GM19023 (cell line): Measurements from ENCODE around the gene ANTXR2.
"Not testable (repeated sequence)": the region's sequence is repeated elsewhere in the genome, so short reads cannot be mapped to it uniquely, and the experiment has no call there.

ENCODE experiments used
- ATAC-seq: cut with Tn5 transposase; IDR thresholded peaks from one replicate; pipeline ENCODE4 v1.9.1; 2021; ENCODE audit warnings: mild to moderate bottlenecking, moderate library complexity; ENCODE audit not compliant: unreplicated experiment

Gene ANTXR2

DNA sequence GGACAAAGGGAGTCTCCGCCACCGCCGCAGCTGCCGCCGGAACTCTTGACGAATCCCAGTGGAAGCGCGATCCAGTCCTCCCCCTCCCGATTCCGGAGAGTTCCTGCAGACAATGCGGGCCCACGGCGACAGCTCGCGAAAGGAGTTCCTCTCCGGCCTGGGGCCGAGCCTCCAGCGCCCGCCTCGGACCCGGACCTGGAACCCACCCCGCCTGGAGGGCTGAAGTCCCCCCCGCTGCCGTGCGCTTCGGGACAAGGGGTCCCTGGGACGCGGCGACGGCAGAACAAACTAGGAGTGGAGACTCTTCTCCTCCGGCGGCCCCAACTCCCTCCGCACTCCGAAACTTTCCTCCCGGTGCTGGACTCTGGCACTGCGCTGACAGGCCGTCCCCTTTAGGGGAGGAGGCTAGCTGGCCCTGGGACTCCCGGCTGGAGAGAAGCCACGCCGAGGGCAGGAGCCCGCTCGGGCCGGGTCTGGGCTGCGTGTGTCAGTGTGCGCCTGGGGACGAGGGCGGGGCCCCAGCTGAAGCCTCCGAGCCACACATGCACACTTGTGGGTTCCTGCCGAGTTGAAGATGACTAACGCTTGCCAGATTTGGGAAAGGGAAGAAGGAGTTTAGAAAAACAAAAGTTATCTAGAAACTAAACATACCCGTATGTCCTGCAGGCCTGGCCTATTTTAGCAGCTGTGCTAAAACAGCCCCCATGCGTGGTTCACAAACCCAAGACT, at the start of gene ANTXR2:
ANTXR2 (minus strand) TSS at position 486 of the 729 bp plus-strand sequence. CDS start 669 bp downstream, outside the sequence.
- peak; percentile 75 for ATAC-seq

GRCh38 chr4:80121815-80122214, 48.8 kb upstream of the ANTXR2 start:
- ATAC-seq: not testable (repeated sequence)

DNA sequence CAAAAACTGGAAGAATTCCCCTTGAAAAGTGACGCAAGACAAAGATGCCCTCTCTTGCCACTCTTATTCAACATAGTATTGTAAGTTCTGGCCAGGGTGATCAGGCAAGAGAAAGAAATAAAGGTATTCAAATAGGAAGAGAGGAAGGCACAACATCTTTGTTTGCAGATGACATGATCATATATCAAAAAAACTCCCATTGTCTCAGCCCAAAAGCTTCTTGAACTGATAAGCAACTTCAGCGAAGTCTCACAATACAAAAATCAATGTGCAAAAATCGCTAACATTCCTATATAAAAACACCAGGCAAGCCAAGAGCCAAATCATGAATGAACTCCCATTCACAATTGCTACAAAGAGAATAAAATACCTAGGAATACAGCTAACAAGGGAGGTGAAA, 46.6 kb upstream of the ANTXR2 start:
- ATAC-seq: not testable (repeated sequence)

DNA sequence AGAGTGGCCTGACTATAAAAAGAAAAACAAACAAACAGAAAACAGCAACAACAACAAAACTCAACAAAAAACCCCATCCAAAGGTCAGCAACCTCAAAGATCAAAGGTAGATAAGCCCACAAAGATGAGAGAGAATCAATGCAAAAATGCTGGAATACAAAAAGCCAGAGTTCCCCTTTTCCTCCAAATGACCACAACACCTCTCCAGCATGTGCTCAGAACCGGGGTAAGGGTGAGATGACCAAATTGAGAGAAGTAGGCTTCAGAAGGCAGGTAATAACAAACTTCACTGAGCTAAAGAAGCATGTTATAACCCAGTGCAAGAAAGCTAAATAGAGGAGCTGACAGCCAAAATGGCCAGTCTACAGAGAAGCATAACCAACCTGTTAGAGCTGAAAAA, 43.5 kb upstream of the ANTXR2 start:
- no peak for ATAC-seq

DNA sequence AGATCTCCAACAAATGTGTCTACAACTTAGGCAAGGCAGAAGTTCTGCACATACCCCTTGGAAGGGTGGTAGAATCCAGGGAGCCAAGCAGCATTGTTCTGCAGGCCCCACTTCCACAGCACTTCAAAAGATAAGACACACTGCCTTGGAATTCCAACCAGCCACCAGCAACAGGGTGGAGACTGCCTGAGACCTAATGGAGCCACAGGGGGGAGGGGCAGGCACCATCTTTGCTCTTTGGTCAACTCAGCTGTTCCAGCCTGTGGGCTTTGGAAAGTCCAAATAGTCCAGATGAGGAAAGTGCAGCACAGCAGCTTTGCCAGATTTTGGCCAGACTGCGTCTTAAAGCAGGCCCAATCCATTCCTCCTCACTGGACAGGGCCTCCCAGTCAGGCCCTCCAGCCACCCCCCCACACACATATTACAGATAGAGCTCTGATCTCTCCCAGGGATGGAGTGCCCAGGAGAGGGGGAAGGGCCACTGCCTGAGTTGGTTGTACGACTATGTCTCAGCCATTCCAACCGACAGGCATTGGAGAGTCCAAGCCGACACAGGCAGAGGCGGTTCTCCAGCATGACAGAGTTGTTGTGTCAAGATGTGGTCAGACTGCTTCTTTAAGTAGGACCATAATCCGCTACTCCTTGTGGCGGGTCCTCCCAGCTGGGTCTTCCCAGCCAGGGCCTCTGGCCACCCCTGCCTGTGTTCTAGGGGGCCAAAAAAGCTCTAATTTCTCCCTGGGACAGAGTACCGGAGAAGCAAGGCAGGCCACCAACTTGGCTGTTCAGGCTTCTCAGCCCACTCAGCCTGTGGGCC, 42.5 kb upstream of the ANTXR2 start:
- ATAC-seq: no peak

DNA sequence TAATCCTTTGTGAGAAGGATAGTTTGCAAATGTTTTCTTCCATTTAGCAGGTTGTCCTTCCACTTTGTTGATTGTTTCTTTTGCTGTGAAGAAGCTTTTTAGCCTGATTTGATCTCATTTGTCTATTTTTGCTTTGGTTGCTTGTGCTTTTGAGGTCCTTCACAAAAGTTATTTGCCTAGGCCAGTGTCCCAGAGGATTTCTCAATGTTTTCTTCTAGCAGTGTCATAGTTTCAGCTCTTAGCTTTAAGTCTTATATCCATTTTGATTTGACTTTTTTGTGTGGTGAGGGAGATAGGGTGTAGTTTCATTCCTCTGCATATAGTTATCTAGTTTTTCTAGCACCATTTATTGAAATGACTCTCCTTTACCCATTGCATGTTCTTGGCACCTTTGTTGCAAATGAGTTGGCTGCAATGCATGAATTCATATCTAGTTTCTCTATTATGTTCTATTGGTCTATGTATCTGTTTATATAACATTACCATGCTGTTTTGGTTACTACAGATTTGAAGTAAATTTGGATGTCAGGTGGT, 41.8 kb upstream of the ANTXR2 start:
- ATAC-seq: no peak

- no peak for ATAC-seq
Observed at GRCh38 chr4:80113615-80114014, 40.6 kb upstream of the ANTXR2 start.

DNA sequence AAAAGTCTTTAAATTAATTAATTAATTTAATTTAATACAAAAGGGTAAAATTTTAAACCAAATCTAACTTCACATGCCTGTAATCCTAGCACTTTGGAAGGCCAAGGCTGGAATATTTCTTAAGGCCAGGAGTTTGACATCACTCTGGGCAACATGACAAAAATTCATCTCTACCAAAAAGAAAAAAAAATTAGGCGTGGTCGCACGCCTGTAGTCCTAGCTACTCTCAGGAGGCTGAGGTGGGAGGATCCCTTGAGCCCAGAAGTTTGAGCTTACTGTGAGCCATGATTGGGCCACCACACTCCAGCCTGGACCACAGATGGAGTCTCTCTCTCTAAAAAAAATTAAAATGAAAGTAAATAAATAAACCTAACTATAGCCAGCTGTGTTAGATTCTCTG, 39.2 kb upstream of the ANTXR2 start:
- no peak for ATAC-seq

DNA sequence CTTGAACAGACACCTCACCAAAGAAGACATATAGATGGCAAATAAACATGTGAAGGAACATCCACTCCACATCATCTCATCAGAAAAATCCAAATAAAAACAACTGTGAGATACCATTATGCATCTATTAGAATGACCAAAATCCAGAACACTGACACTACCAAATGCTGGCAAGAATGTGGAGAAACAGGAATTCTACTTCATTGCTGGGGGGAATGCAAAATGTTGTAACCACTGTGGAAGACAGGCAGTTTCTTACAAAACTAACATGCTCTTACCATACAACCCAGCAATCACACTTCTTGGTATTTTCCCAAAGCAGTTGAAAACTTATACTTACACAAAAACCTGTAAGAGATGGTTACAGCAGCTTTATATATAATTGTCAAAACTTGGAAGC, 38.2 kb upstream of the ANTXR2 start:
- no peak for ATAC-seq

DNA sequence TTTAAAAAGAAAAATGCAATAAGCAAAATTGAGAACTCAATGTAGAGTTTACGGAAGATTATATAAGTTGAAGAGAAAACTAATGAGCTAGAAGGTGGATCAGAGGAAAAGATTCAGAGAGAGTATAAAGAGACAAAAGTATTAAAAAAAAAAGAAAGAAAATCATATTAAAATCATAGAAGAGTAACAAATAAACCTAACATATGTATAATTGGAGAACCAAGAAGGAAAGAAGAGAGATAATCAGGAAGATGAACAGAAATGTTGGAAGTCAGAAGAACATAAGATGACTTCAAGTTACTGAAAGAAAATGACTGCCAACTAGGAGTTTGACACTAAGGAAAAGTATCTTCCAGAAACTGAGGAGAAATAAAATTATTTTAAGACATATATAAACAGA, 34.3 kb upstream of the ANTXR2 start:
- ATAC-seq: no peak

- no peak for ATAC-seq
Observed at GRCh38 chr4:80104927-80105326, 31.9 kb upstream of the ANTXR2 start.

DNA sequence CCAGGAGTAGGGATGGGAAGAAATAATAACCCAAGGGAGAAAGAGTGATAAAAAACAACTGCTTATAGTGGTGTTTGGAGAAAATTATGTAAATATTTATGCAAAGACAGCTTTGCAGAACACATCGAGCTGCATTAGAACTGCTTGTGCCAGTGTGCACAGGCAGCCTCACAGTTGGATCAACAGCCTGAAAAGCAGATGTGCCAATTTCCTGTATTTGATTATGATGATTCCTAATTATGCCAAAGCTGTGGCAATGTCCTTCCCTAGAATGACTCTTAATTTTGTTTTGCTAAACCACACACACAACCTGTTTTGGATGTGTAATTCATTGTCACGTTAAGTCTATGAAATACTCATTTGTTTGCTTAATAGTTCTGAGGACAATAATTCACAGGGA, 30.6 kb upstream of the ANTXR2 start:
- ATAC-seq: no peak

DNA sequence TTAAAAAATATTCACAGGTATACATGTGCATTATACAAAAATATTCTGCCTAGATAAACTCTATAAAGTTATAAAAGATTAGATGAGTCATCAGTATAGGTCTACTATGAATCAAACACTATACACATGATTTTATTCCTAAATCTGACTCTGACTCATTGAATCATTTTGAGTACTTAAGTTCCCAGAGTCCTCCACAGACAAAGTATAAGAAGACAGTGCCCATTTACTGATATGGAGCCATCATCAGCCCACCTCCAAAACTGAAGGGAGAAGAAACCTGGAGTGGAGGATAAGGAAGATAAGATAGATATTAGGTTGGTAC, 28.7 kb upstream of the ANTXR2 start:
- no peak for ATAC-seq

- no peak for ATAC-seq
Observed at GRCh38 chr4:80101071-80101791, 28.2 kb upstream of the ANTXR2 start.

DNA sequence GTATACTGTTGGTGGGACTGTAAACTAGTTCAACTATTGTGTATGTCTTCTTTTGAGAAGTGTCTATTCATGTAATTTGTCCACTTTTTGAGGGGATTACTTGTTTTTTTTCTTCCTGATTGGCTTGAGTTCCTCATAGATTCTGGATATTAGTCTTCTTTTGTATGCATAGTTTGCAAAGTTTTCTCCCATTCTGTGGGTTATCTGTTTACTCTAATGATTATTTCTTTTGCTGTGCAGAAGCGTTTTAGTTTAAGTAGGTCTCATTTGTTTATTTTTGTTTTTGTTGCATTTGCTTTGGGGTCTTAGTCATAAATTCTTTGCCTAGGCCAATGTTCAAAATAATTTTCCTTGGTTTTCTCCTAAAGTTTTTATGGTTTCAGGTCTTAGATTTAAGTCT, 26.6 kb upstream of the ANTXR2 start:
- no peak for ATAC-seq

GRCh38 chr4:80098635-80099034, 25.6 kb upstream of the ANTXR2 start:
- ATAC-seq: no peak

DNA sequence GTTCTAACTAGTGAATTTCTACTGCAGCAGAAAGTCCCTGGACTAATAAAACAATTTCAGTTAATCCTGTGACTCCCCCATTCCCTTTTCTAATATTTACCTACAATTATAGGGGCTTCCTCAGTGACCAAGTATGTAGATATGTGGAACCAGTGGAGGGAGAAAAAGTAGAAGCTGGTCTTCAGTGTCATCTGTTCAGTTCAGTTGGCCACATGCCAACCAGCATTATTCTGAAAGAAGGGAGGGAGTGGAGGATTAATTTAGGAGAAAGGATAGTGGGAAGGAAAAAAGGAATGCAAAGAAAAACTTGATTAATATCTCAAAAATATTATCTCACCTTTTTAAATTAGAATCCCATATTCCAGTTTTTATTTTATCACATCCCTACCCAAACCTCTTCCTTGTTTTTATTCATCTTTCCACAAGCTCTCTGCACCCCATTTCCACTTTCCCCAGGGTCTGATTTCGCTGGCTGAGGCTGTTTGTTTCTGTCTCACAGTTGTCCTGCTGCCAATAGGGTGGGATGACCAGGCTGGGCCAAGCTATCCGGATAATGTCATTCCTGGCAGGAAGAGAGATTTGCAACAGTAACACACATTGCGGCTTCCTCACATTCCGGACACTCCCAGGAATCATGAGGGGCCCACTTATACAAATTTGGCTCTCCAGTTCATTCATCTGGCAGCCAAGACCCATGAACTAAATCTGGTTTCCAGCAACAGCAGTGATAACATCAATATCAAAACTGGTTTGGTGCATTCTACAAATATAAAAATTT, 24.6 kb upstream of the ANTXR2 start:
- ATAC-seq: no peak

- ATAC-seq: no peak
Observed at GRCh38 chr4:80096175-80096850, 23.3 kb upstream of the ANTXR2 start.

GRCh38 chr4:80094191-80094590, 21.2 kb upstream of the ANTXR2 start:
- no peak for ATAC-seq

DNA sequence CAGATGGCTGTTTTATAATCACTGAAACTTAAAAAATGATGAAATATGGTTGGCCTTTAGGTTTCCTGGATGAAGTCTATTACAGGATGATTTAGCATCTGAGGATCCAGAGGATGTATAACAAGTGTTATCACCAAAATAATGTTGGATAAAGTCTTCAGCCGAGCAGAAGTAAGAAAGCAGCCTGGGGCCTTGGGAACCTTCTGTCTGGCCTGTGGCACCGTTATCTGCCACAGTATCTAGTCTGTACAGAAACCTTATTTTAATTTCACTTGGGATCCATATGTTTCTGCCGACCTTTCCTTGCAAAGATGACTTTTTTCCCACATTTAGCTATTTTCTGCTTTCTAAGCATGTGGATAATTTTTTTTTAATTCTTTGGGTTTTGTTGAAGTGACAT, 20.5 kb upstream of the ANTXR2 start:
- no peak for ATAC-seq
